ENCODE data around the gene AIPL1. TPM values are rescaled to one million over a fixed set of nuclear protein-coding genes. Genes with fewer than 3 reads are reported as not detected.
"Not testable (repeated sequence)": the region's sequence is repeated elsewhere in the genome, so short reads cannot be mapped to it uniquely, and the experiment has no call there.

AIPL1 gene, protein sequence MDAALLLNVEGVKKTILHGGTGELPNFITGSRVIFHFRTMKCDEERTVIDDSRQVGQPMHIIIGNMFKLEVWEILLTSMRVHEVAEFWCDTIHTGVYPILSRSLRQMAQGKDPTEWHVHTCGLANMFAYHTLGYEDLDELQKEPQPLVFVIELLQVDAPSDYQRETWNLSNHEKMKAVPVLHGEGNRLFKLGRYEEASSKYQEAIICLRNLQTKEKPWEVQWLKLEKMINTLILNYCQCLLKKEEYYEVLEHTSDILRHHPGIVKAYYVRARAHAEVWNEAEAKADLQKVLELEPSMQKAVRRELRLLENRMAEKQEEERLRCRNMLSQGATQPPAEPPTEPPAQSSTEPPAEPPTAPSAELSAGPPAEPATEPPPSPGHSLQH
- not detected in 2 replicates for total RNA-seq

DNA sequence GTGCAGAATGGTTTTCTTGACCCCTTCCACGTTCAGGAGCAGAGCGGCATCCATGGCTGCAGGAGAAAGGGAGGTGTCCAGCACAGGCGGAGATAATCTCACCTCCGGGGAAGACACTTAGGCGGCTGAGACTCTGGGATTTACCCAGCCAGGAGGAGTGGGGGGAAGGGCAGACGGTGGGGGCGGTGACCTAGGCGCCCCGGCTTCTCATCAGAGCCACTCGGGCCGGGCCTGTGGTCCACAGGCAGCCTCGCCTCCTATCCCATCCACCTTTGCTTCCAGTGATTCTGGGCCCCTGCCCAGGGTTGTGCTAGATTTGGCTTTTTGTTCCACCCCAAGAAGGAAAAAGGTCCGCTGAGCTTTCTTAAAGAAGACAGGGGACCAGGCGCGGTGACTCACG lies at the start of gene AIPL1:
Gene AIPL1 (minus strand): TSS at position 71 of the 400 bp plus-strand sequence. CDS start 17 bp downstream, at position 54.
- no peak for DNase-seq (ENCODE audit: extremely low read depth, low read depth, low spot score)

- no peak for DNase-seq (ENCODE audit: extremely low read depth, low read depth, low spot score)
These were observed 48.6 kb upstream of the AIPL1 start for GRCh38 chr17:6483507-6483906.

DNA sequence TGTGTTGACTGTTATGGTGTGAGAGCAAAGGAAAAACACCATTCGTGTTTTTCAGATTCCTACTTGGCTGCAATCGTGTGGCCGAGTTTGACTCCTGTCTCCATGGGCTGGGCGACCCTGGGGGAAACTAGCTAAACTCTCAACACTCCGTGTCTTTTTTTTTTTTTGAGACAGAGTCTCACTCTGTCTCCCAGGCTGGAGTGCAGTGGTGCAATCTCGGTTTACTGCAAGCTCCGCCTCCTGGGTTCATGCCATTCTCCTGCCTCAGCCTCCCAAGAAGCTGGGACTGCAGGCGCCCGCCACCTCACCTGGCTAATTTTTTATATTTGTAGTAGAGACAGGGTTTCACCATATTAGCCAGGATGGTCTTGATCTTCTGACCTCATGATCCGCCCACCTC lies 47.9 kb upstream of the AIPL1 start:
- not testable (repeated sequence) for DNase-seq (ENCODE audit: extremely low read depth, low read depth, low spot score)

GRCh38 chr17:6482105-6482455 lies 47.2 kb upstream of the AIPL1 start:
- no peak for DNase-seq (ENCODE audit: extremely low read depth, low read depth, low spot score)

DNA sequence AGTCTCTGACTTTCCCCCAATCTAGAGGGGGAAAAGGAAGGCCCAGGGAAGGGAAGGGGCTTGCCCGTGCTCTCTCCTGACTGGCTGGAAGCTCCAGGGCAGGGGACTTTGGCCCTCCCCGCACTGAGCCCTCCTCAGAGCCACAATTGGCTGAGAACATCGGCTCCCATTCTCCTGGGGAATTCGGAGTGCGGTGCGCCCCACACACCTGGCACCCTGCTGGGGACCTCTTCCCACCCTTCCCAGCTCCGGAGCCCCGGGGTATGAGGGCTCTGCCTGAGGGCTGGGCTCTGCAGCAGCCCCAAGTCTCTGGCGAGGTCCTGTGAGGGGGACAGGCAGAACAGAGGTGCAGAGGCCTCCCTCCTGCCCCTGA lies 45.4 kb upstream of the AIPL1 start:
- DNase-seq (ENCODE audit: extremely low read depth, low read depth, low spot score), result no peak

DNA sequence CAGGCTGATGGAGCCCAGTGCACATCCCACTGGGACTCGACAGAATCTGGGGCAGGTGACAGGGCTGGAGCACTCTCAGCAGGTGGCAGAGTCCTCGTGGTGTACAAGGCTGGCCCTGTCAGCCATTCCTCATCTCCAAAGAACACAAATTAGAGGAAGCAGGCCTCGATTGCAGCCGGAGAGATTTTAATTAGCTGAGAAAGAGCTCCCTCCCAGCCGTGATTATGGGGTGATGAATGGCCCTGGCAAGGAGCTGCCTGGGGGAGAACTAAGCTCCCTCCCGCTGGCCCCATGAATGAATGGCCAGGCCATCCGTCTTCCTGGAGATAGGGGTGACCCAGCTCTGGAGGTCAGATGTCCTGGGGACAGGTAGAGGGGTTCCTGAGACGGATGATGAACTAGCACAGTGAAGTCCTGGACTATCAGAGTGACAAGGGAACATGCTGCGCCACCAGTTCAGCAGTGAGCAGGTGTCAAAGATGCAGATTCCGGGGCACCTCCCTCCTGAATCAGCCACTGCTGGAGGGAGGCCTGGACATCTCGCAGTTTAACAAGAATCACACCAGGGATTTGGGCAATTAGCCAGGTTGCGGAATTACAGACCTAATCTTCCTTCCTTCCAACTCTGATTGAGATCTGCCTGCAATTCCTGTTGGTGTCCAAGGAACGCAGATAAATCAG lies 44.8 kb upstream of the AIPL1 start:
- DNase-seq (ENCODE audit: extremely low read depth, low read depth, low spot score), result no peak

GRCh38 chr17:6478486-6478885 lies 43.6 kb upstream of the AIPL1 start:
- no peak for DNase-seq (ENCODE audit: extremely low read depth, low read depth, low spot score)

DNA sequence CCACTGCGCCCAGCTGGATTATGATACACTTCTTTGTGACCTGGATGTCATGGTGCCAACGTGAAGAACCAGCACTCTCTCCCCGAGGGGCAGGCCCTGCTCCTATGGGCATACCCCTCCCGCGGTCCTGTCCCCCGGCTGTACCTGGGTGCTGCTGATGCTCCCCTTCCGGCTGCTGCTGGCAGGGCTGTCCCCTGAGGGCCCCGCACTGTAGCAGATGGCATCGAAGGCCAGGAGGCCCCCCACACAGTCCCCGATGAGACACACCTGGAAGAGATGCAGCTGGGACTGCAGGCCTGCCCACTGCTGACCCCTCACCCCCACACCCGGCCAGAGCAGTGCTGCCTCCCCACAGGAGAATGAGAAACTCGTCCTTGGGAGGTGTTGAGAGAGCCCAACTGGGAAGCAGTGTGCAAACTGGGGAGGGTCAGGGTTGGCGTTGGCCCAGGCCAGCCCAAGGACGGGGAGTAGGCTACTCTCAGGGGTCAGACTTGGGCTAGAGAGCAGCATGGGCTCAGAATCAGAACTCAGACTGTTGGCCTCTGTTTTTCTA lies 43.0 kb upstream of the AIPL1 start:
- DNase-seq (ENCODE audit: extremely low read depth, low read depth, low spot score), result no peak

DNA sequence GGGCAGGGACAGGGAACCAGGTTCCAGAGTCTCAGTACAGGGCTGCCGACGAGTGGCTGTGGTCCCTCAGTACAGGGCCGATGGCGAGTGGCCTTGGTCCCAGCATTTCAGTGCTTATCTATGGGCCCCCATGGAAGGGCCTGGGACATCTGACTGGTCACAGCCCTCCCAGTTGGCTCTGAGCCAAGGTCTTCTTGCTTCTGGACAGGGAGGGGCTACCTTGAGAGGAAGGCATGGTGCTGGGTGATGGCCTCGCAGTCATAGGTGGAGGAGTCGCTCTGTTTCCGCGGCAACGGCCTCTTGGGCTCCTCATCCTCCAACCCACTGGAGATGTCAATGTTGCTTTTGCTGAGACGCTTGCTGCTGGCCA lies 41.9 kb upstream of the AIPL1 start:
- no peak for DNase-seq (ENCODE audit: extremely low read depth, low read depth, low spot score)

- DNase-seq (ENCODE audit: extremely low read depth, low read depth, low spot score), result no peak
These were observed 41.3 kb upstream of the AIPL1 start for GRCh38 chr17:6476076-6476809.

- DNase-seq (ENCODE audit: extremely low read depth, low read depth, low spot score), result no peak
These were observed 40.5 kb upstream of the AIPL1 start for GRCh38 chr17:6475411-6475810.

DNA sequence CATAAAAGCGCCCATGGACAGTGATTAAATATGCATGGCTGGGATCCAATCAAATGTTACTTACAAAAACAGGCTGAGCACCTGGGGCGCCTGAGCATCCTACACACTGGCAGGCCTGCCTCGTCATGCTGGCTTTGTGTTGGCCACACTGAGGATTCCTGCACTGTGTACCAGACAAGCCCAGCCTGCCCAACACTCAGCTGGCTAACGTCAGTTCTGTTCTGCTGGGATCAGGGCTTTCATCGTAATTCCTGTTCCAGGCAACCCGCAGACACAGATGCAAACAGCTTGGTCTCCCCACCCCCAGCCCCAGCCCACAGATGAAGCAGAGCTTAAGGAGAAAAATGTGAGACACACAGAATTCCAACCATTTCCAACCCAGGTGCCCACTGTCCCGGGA lies 40.0 kb upstream of the AIPL1 start:
- DNase-seq (ENCODE audit: extremely low read depth, low read depth, low spot score), result no peak

DNA sequence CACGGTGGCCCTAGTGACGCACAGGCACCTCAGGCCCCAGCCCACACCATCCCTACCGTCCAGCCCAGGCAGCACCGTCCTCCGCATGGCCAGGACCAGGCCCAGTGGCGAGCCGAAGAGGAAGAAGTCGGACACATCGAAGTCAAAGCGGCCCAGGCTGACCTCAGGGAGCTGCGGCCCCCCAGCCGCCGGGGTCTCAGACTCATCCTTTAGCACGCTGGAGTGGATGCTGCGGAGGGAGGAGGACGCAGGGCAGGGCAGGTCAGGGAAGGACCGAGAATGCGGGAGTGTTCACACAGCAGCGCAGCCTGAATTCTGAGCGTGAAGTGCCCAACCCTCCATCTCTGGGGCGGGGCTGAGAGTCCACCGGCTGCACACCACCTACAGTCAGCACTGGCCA lies 39.5 kb upstream of the AIPL1 start:
- DNase-seq (ENCODE audit: extremely low read depth, low read depth, low spot score), result no peak

DNA sequence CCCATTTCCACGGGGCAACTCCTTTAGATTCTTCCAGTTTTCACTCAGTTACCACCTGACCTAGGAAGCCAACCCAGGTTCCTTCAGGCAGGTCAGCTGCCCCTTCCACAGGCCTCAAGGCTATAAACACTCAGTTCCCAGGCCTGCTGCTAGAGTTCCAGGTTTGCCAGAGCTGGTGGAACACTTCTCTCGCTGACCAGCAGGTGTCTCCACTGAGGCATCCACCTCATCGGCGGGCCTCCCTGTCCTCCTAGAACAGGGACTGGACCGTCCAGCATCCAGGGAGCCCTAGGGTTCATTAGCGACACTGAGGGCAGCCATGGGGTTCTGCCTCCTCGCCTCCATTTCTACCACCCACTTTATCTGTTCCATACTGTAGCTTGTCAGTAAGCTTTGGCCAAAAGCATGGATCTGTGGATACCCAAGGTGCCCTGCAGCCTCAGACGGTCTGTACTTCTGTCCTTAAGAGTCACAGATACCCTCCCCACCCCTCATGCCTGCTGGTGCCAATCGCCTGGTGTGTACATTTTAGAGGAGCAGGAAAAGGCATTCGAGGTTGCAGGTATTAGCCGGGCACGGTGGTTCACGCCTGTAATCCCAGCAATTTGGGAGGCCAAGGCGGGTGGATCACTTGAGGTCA lies 38.3 kb upstream of the AIPL1 start:
- peak; percentile 33 for DNase-seq (ENCODE audit: extremely low read depth, low read depth, low spot score)

DNA sequence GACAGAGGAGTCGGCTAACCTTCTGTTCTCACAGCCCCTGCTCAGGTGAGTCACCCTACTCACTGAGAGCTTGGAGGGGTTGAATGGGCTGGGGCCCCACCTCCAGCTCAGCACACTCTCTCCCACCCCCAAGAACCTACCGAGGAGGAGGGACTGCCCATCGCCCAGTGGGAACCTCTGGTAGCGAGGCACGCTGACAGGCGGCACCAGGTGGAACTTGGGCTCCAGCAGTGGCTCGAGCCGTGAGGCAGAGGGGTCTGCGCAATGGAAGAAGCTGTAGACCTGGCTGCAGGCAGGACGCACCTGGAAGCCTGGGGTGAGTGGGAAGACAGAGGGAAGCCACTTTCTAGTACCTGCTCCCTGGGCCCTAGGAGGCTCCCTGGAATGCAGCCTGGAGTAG lies 37.6 kb upstream of the AIPL1 start:
- no peak for DNase-seq (ENCODE audit: extremely low read depth, low read depth, low spot score)

- DNase-seq (ENCODE audit: extremely low read depth, low read depth, low spot score), result no peak
These were observed 36.9 kb upstream of the AIPL1 start for GRCh38 chr17:6471531-6472465.

GRCh38 chr17:6470751-6471521 lies 36.0 kb upstream of the AIPL1 start:
- no peak for DNase-seq (ENCODE audit: extremely low read depth, low read depth, low spot score)

DNA sequence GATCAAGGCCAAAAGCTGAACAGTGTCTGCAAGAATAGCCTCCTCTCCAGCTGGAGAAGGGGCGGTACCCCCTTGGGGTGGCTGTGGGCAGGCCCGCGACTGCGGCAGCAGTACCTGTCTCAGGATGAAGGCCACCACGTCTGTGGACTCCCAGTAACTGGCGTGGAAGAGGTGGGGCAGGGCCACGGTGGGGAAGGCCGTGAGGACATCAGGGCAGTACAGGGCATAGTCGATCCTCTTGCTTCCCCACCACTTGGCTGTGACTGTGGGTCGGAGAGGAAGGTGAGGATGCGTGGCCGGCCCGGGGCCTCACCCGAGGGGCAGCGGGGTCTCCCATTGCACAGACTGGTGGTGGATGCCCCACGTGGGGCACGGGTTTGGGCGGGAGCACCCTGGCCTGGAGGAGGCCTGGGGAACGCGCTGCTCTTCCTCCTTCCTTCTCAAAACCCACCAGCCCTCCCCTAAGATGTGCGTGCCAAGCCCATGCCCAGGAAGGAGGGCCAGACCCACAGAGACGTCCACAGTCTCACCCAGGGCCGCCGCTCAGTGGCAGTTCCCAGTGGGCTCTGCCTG lies 35.3 kb upstream of the AIPL1 start:
- DNase-seq (ENCODE audit: extremely low read depth, low read depth, low spot score), result no peak

Measured in glomerular endothelial cell (primary cell).